Hematopoietic multipotent progenitor cell (in vitro differentiated cells): Measurements from ENCODE around the gene PLCB3. TPM values are rescaled to one million over a fixed set of nuclear protein-coding genes. Genes with fewer than 3 reads are reported as not detected.
"Not testable (repeated sequence)": the region's sequence is repeated elsewhere in the genome, so short reads cannot be mapped to it uniquely, and the experiment has no call there.

Source experiments
- DNase-seq, 3 donors: peaks; one replicate each; pipeline ENCODE4 v3.0.0-alpha.2; 2011 to 2015; ENCODE audit warnings: low read depth in 2 of 3, low spot score in 2 of 3
- total RNA-seq: library from RNA; depleted of rRNA; stranded (reverse); fragments of >200 nt; gene quantifications from one replicate; pipeline ENCODE4 v1.2.3, GENCODE V29; 2012

PLCB3 gene
- total RNA-seq, 1 donor = 25.9 TPM

GRCh38 chr11:64298966-64299846 is 47.9 kb downstream of the PLCB3 start:
- DNase-seq = peak in 1 of 3 donors; percentile 44

- peak in 1 of 3 donors; percentile 17 for DNase-seq
Measured at GRCh38 chr11:64299847-64300648, 48.7 kb downstream of the PLCB3 start, which contains the start of gene CATSPERZ. CATSPERZ (plus strand) TSS chr11:64300358; CDS start chr11:64300411, 53 bp downstream.

- no peak for DNase-seq
Measured at GRCh38 chr11:64303109-64304031, 52.0 kb downstream of the PLCB3 start.

- no peak for DNase-seq
Measured at GRCh38 chr11:64304032-64304315, 52.6 kb downstream of the PLCB3 start.

- peak; percentile 82 to 92 (median 88) for DNase-seq
Measured at GRCh38 chr11:64304316-64305072, 53.2 kb downstream of the PLCB3 start.

GRCh38 chr11:64305075-64305690 is 53.9 kb downstream of the PLCB3 start, which contains the start of gene ESRRA:
ESRRA (plus strand) TSS chr11:64305524; CDS start chr11:64307180, 1,656 bp downstream.
- peak; percentile 98 to 99 (median 99) for DNase-seq

GRCh38 chr11:64305691-64306562 is 54.6 kb downstream of the PLCB3 start:
- DNase-seq = peak in 2 of 3 donors; percentile 62 to 70

- DNase-seq = no peak
Measured at GRCh38 chr11:64306563-64306875, 55.2 kb downstream of the PLCB3 start.

- DNase-seq = no peak
Measured at GRCh38 chr11:64306876-64307622, 55.7 kb downstream of the PLCB3 start.

- DNase-seq = not testable (repeated sequence)
Measured at GRCh38 chr11:64307795-64308194, 56.5 kb downstream of the PLCB3 start.

GRCh38 chr11:64312947-64313346 is 61.6 kb downstream of the PLCB3 start:
- DNase-seq = no peak

- no peak for DNase-seq
Measured at GRCh38 chr11:64313491-64314145, 62.3 kb downstream of the PLCB3 start.

- no peak for DNase-seq
Measured at GRCh38 chr11:64314146-64314804, 62.9 kb downstream of the PLCB3 start.

- no peak for DNase-seq
Measured at GRCh38 chr11:64314805-64315561, 63.7 kb downstream of the PLCB3 start.

GRCh38 chr11:64315667-64316526 is 64.6 kb downstream of the PLCB3 start:
- not testable (repeated sequence) for DNase-seq
